HCT116 (cell line): ENCODE data around the gene HORMAD2.

Experiments used
- CEBPB ChIP-seq: IDR thresholded peaks from 2 replicates; pipeline ENCODE4 v1.6.1; 2012; ENCODE audit warnings: low read depth
- CTCF ChIP-seq, 3 experiments: fragments of 200-600 bp in 1 of 3; sonication (generic) in 1 of 3; IDR thresholded peaks in 2 of 3; conservative IDR thresholded peaks in 1 of 3; 2 replicates each; pipeline ENCODE4 v1.5.1; 2012 to 2017; ENCODE audit warnings: low read depth in 2 of 3, low read length in 2 of 3, antibody characterized with exemption in 1 of 3, borderline replicate concordance in 1 of 3, control low read depth in 1 of 3, mild to moderate bottlenecking in 1 of 3, mixed read lengths in 1 of 3, mixed run types in 1 of 3, moderate library complexity in 1 of 3; ENCODE audit not compliant: insufficient read depth in 1 of 3
- ELF1 ChIP-seq: IDR thresholded peaks from 2 replicates; pipeline ENCODE4 v1.6.1; 2012; ENCODE audit warnings: low read depth, borderline replicate concordance
- EZH2 ChIP-seq: fragments of 200-600 bp; sonication (generic); IDR thresholded peaks from 2 replicates; pipeline ENCODE4 v1.6.1; 2017; ENCODE audit warnings: antibody characterized with exemption, mixed run types
- POLR2A ChIP-seq: IDR thresholded peaks from 2 replicates; pipeline ENCODE4 v1.7.0; 2011; ENCODE audit warnings: borderline replicate concordance; ENCODE audit not compliant: insufficient read depth, insufficient read length; ENCODE audit errors: extremely low read depth
- REST ChIP-seq: IDR thresholded peaks from 2 replicates; pipeline ENCODE4 v1.6.1; 2012; ENCODE audit warnings: low read depth
- ZBTB33 ChIP-seq: IDR thresholded peaks from 2 replicates; pipeline ENCODE4 v1.6.1; 2011; ENCODE audit warnings: mild to moderate bottlenecking, low read length, moderate library complexity; ENCODE audit not compliant: insufficient replicate concordance; ENCODE audit errors: extremely low read depth

GRCh38 chr22:30209642-30210041, 129.4 kb downstream of the HORMAD2 start:
- TF ChIP-seq CTCF (IDR thresholded peaks at IDR 0.05 in 2 of 3, conservative IDR thresholded peaks at IDR 0.05 in 1 of 3; ENCODE audit: borderline replicate concordance in 1 of 3, insufficient read depth in 1 of 3, low read depth in 2 of 3, low read length in 2 of 3) (no peak), CEBPB (no peak), ZBTB33 (no peak), EZH2 (no peak), ELF1 (no peak), REST (no peak), POLR2A (no peak)
